SK-N-DZ (cell line): ENCODE results near the gene OTOP1. TPM values are rescaled to one million over a fixed set of nuclear protein-coding genes. Genes with fewer than 3 reads are reported as not detected.
"Not testable (repeated sequence)": the region's sequence is repeated elsewhere in the genome, so short reads cannot be mapped to it uniquely, and the experiment has no call there.

Experiments
- DNase-seq: peaks from one replicate; pipeline ENCODE4 v3.0.0-alpha.2; 2015; ENCODE audit warnings: low spot score
- polyA plus RNA-seq, 2 experiments: library from polyadenylated mRNA; depleted of rRNA; stranded (reverse); fragments of >200 nt; gene quantifications; 2 replicates each; pipeline ENCODE4 v1.2.3, GENCODE V29; 2014

Gene OTOP1
- not detected in 2 replicates for polyA plus RNA-seq (2014; cell fraction: cytosol; rRNA removed)
- polyA plus RNA-seq (2014; cell fraction: nucleus; rRNA removed), result not detected in 2 replicates

GRCh38 chr4:4226606-4227438, at the start of gene OTOP1:
OTOP1 (minus strand) TSS chr4:4226929; CDS start chr4:4226864, 65 bp downstream.
- no peak for DNase-seq

- no peak for DNase-seq
These were observed 47.5 kb upstream of the OTOP1 start for GRCh38 chr4:4274226-4274625.

- no peak for DNase-seq
These were observed 45.2 kb upstream of the OTOP1 start for GRCh38 chr4:4271912-4272311.

GRCh38 chr4:4270529-4270928, 43.8 kb upstream of the OTOP1 start:
- no peak for DNase-seq

GRCh38 chr4:4269856-4270255, 43.1 kb upstream of the OTOP1 start:
- DNase-seq, result no peak

- DNase-seq, result no peak
These were observed 42.6 kb upstream of the OTOP1 start for GRCh38 chr4:4269331-4269731.

- DNase-seq, result no peak
These were observed 42.0 kb upstream of the OTOP1 start for GRCh38 chr4:4268776-4269175.

- DNase-seq, result no peak
These were observed 41.3 kb upstream of the OTOP1 start for GRCh38 chr4:4267981-4268380.

- peak; percentile 35 for DNase-seq
These were observed 33.5 kb upstream of the OTOP1 start for GRCh38 chr4:4260185-4260751.

GRCh38 chr4:4259484-4260100, 32.9 kb upstream of the OTOP1 start:
- DNase-seq, result no peak

GRCh38 chr4:4257705-4258104, 31.0 kb upstream of the OTOP1 start:
- DNase-seq, result not testable (repeated sequence)

- DNase-seq, result no peak
These were observed 30.1 kb upstream of the OTOP1 start for GRCh38 chr4:4256799-4257198.

- DNase-seq, result no peak
These were observed 27.9 kb upstream of the OTOP1 start for GRCh38 chr4:4254666-4255065.

GRCh38 chr4:4254199-4254598, 27.5 kb upstream of the OTOP1 start:
- no peak for DNase-seq

- DNase-seq, result no peak
These were observed 23.1 kb upstream of the OTOP1 start for GRCh38 chr4:4249866-4250265.

GRCh38 chr4:4249342-4249741, 22.6 kb upstream of the OTOP1 start:
- not testable (repeated sequence) for DNase-seq

GRCh38 chr4:4248885-4249203, 22.1 kb upstream of the OTOP1 start:
- no peak for DNase-seq

- DNase-seq, result peak; percentile 89
These were observed 21.5 kb upstream of the OTOP1 start, which contains the start of gene TMEM128 for GRCh38 chr4:4248029-4248884. TMEM128 (minus strand) TSS chr4:4248223; CDS start chr4:4248202, 21 bp downstream.

- DNase-seq, result no peak
These were observed 20.9 kb upstream of the OTOP1 start for GRCh38 chr4:4247696-4248028.

GRCh38 chr4:4245172-4245571, 18.4 kb upstream of the OTOP1 start:
- DNase-seq, result no peak

- DNase-seq, result not testable (repeated sequence)
These were observed 12.8 kb upstream of the OTOP1 start for GRCh38 chr4:4239551-4239950.

GRCh38 chr4:4233610-4234009, 6.9 kb upstream of the OTOP1 start:
- DNase-seq, result no peak
